Amniotic epithelial cell (primary cell): ENCODE measurements around the gene TEX19.
A peak's percentile ranks its signal among the peaks of the same experiment; 100 is the strongest.

Source experiments
- DNase-seq: peaks from one replicate; pipeline ENCODE4 v3.0.0-alpha.2; 2010; ENCODE audit warnings: low read depth

The TEX19 gene

DNA sequence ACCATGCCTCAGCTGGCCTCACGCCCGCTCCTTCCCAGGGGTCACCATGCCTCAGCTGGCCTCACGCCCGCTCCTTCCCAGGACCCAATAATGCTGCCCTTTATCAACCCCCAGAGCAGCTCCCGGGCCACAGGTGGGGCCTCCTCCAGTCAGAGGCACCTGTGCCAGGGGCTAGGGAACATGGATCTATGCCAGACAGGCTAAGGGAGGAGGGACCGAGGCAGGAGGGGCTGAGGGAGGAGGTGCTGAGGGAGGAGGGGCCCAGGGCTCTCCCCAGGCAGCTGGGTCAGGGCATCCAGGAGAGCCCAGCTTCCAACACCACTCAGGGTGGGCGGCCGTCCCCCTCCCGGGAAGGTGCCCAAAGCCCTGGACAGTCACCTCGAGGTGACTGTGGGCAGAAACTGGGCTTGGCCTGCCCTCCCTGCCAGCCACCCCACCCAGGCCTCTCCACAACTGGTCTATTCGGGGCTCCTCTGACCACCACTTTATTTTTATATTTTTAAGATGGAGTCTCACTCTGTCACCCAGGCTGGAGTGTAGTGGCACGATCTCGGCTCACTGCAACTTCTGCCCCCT is 31.9 kb downstream of the TEX19 start:
- DNase-seq, result no peak

DNA sequence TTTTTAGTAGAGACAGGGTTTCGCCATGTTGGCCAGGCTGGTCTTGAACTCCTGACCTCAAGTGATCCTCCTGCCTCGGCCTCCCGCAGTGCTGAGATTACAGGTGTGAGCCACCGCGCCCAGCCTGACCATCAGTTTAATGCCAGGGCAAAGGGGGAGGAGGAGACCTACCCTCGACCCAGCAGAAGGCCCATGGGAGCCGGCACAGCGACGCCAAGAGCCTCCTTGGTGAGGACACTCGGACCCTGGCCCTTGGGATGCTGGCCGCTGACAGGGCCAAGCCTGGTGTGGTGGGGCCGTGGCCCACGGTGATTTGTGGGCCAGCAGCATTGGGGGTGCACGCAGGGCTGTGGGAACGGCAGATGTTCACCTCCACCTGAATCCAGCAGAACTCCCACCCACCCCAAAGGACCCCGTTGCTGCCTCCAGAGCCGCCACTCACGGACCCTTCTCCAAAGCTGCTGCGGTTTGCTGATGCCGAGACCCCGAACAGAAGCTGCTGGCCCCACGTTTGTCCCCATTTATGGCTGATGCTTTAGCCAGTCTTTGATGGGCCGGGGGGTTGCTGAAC is 32.5 kb downstream of the TEX19 start:
- no peak for DNase-seq

DNA sequence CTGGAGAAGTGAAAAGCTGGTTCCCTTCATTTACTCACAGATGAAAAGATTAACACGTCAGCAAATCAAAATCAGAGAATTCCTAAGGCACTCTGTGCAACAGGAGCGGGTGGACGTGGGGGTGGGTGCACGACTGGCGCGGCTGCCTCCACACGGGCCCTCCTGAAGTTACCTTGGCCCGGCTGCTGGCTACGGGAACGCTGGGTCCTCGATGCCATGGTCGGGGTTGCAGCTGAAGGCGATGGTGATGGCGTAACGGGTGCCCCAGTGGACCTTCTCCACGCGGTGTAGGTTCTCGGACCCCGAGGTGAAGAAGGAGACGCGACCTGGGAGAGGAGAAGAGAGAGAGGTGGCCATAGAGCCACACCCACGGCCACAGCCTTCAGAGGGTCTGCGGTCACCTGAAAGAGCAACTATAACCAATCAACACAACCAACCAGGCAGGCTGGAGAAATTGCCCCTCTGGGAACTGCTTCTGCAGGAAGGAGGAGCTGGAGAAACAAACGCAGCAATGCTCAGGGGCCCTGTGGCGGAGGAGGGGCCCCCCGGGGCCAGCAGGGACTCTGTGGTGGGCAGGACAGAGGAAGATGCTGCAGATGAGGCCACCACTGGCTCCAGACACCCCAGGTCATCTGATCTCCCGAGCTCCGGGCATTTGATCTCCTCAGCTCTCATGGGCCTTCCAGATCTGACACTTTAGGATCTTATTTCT is 33.3 kb downstream of the TEX19 start:
- DNase-seq, result no peak

DNA sequence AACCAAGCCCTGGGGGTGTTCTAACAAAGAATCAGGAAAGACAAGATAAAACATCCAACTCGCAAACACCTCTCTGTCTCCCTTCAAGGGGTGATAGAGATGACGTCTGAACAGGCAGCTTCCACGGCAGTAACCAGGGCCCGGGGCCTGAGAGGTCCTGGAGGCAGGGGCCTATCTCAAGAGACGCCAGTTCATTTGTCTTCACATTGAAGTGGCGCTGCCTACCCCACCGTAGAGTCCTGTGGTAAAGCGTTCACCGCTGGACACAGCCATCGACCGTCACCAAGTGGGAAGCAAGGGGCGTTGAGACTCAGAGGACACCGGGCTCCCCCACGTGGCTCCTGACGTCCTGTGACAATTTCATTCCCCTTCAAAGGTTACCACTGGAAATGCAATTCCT is 33.9 kb downstream of the TEX19 start:
- no peak for DNase-seq

DNA sequence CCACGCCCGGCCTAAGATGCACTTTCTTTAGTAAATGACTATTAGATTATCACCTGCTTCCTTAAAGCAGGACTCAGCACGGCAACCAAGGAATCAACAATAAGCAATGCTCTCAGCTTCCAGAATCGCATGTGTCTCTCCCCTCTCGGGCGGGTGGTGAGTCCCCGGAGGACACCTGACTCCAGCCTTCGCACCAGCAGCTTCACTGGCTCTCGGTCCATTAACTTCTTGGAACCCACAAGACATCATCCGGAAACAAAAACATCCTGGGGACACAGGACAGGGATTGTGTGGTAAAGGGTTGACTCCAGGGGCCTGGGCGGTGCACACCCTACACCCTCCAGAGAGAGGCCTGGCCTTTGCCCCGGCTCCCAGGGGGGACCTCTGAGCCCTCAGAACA is 35.2 kb downstream of the TEX19 start:
- DNase-seq, result no peak

DNA sequence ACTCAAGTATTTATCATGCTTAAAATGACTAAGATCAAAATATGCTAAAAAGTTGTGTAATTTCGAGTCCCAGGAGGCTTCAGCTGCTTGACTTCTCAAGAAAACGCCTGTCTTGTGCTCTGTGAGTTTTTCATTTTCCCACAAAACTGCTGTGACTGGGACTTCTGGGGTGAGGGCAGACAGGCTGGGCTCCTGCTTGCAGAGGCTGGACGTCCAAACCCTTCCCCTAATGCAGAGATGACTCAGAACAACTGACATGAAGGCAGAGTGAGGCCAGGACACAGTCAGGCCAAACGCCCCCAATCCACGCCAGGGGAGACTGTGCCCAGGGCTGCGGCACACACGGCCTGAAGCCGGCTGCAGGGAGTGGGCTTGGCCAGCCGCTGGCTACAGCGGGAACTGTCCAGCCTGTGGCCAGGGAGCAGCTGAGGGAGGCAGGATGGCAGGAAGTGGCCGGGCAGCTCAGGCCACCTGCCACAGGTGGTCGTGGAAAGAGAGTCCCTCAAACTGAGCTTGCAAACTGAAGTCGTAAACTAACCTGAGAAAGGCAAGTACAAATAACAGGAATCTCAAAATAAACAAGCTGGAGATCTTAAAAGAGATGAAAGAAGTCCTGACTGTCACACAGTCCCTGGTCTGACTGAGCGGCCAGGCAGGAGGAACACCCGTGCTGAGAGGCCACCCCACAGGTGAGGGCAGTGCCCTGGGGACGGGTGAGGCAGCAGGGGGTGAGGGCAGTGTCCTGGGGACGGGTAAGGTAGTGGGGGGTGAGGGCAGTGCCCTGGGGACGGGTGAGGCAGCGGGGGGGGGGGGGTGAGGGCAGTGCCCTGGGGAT is 37.8 kb downstream of the TEX19 start:
- peak; percentile 75 for DNase-seq

DNA sequence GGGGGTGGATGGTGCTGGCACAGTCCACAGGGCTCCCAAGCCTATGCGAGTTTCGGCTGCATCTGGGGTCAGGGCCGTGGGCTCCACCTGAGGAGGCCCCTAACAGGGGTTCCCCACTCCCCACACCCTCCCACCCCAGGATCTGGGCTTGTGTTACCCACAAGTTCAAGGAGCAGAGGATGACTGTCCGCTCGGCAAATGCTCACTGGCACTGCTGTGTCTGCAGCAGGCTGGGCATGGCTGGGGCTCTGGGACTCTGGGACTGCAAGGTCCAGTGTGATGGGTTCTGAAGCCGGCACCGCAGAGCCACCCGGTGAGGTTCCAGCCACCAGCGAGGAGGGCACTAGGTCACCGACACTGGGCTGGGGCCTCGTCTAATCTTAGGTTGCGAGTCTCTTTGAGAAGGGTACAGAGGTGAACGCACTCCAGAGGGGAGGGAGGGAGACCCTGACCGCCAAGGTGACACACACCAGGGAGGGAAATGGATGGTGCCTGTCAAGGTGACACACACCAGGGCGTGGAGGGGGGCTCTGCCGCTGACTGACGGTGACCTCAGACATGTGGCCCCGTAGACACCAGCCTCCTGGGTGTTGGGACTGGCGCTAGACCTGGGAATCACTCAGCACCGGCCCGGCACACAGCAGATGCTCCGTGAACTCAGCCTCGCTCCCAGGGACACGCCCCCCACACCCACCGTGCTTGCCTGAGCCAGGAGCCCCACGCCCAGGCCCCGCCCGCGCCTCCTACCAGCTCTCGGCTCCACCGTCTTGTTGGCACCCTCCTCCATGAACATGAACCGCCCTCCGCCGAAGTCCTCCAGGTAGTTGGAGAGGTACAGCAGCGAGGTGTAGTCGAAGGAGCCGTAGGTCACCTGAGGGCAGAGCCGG is 38.6 kb downstream of the TEX19 start:
- DNase-seq, result no peak

DNA sequence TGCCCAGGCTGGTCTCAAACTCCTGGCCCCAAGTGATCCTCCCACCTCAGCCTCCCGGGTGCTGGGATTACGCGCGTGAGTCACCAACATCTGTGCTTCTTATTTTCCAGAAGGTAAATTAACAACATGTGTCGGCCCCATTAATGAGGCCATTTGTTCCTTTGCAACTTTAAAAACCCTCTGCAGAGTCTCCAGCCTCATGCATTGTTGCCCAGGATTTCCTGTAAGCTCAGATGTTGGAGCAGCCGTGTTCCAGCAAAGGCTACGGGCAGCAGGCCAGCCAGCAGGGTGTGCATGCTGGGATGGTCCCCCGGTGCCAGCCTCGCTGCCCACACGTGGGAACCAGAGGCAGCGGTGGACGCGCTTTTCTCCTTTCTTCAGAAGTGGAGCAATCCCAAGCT is 40.0 kb downstream of the TEX19 start:
- no peak for DNase-seq

DNA sequence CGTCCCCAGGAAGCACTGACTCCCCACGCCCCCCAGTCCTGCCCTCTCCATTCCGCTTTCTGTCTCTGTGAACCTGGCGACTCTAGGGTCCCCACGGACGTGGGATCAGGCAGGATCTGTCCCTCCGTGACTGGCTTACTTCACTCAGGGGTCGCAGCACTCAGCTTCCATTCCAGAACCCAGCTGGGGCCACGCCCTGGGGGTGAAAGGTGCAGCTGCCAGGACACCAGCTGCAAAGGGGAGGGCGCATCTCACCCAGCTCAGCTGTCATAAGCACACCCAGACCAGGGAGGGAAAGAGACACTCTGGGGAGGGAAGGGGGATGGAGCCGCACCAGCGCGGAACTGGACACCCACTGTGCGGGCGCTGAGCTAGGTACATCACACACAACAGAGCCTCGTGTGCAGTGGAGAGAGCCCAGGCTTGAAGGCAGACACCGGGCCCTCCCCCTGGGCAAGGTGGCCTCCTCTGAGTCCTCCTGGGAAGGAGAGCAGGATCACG is 40.6 kb downstream of the TEX19 start:
- no peak for DNase-seq

DNA sequence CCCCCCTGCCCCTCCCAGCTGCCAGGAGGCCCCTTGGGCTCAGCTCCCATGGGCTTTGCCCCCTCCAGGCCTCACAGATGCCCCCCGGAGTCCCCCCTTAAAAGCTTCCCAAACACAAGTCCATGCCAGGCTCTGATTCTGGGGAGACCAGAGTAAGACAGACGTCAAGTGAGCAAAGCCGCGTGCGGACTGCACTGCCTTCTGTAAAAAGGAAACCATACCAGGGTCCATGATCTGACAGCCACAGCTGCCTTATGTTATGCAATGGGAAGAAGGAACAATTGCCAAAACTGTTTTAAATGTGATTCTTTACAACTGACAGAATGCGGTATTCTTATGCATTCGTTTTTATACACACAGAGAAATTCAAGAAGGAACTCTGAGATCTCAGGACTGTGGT is 41.2 kb downstream of the TEX19 start:
- DNase-seq, result no peak

DNA sequence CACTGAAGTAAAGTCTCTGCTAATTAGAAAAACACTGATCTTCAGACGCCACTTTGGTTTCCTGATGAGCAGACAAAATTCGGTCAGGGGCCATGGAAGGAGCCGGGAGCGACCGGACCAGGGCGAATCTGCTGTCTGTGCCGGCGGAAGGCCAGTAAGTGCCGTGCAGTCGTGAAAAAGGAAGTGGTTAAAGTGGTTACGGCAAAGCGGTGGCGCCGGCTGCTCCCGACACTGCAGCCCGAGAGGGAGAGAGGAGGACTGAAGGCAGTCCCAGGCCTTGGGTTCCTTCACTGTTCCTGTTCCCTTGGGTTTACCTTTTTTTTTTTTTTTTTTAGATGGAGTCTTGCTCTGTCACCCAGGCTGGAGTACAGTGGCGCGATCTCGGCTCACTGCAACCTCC is 41.8 kb downstream of the TEX19 start:
- DNase-seq, result no peak

DNA sequence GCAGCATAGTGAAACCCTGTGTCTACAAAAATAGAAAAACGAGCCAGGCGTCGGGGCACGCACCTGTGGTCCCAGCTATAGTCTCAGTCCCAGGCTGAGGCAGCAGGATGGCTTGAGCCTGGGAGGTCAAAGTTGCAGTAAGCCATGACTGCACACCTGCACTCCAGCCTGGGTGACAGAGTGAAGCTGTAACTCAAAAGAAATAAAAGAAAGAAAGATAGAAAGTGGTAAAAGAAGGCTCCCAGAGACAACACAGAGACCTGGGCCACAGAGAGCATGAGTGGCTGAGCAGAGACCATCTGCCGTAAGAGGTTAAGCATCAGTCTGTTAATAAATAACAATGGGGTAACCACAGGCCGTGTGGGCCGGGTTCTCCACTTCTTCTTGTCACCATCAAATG is 43.8 kb downstream of the TEX19 start:
- no peak for DNase-seq

DNA sequence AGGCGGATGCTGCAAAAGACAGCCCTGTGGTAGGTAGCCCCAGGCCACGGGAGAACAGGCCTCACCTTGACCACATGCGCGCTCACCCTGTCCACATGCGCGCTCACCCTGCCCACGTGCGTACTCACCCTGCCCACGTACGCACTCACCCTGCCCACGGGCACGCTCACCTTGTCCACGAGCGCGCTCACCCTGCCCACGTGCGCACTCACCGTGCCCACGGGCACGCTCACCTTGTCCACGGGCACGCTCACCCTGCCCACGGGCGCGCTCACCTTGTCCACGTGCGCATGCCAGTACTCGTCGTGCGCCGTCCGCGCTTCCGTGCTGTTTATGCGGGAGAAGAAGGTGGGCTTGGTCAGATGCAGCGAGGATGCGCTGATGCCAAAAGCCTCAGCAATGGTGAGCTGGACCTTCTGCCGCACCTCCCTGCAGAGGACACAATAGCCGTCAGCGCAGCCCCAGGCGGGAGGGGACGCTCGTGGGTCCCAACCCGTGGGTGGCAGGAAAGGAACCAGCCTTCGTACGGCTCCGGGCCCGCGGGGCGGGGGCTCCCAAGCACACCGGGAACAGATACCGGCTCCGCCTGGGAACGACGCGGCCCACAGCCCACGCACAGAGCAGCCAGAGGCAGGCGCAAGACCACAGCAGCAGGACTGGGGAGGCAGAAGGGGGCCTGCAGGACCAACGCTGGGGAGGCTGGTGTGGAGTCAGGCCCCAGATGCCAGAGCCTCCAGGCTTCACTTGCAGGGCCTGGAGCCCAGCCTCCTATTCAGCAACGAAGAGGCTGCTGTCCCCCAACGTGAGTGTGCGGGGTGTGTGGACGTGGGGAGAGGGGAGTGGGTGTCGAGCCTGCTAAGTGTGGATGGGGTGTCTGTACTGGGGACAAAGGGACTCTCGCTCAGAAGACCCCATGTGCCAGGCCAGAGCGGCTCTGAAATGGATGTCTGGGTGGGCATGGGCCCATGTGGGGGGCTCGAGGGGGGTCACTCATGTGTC is 44.9 kb downstream of the TEX19 start:
- no peak for DNase-seq

DNA sequence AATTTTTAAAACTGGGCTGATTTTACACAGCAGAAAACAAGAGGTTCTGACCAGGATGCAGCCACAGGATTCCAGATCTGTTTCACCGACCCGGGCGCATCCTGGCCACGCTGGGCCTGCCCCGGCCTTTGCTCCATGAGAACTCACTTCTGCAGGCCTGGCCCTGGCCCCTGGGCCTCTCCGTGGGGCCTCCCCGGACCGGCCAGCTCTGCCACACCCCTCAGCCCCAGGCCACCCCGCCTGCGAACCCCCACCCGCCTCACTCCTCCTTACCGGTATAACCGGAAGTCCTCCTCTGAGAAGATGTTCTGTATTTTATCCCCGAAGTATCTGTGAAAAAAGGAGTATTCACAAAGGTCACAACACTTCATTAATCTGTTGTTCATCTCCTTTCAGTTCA is 46.0 kb downstream of the TEX19 start:
- no peak for DNase-seq

DNA sequence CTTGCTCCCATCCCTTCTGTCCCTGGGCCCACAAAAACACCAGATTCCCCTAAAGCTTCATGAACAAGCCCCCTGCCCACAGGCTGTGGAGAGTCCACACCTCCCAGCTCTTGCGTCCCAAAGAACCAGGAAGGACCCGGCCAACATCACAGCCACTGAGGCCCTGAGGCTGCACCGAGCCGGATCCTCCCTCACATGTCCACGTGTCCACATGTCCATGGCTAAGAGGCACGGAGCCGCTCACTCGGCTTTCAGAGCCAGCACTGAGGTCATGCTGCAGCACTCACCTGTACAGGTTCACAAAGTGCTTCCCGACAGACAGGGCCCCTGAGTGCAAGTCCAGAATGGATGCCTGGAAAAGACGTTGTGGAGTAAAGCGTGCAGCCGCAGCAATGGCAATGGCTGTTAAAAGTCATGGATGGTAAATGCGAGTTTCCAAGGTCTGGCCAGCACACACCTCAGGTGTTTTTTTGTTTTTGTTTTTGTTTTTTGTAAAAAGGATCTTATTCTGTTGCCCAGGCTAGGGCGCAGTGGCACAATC is 47.2 kb downstream of the TEX19 start:
- DNase-seq, result no peak

DNA sequence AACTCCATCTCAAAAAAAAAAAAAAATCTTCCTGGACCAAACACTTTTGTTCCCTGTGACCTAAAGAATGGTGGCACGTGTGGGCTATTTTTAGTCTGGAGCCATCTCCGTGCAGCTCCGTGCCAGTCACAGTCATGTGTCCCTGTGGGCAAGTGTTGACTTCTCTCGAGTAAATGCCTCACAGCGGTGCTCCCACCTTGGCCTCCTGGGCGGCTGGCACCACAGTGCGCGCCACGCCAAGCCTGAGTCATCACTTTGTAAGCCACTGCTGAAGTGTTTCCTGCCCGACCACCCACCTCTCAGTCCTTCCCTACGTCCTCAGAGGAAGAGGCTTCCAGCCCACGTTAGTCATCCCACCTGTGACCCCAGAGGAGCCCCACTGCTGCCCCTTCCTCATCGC is 48.2 kb downstream of the TEX19 start:
- peak; percentile 67 for DNase-seq

DNA sequence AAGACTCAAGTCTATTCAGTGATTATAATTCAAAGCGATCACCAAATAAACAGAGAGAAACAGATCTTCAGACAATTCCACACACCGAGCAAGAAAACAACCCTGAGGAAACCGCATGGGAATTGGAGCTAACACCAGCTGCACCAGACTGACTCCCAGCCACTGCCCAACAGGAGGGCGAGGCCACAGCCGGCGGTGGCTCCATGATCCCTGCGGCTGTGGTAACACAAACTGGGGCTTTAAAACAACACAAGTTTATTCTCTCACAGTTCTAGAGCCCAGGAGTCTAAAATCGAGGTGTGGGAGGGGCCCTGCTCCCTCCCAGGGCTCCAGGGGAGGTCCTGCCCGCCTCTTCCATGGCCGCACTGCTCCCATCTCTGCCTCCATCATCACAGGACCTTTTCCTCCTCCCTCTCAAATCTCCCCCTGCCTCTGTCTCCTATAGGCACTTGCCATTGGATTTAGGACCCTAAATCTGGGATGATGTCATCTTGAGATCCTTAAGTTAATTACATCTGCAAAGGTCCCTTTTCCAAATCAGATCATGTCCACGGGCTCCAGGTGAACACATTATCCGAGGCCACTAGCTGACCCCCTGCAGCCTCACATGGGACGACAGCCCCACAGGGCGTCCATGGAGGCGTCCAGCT is 49.4 kb downstream of the TEX19 start:
- no peak for DNase-seq

DNA sequence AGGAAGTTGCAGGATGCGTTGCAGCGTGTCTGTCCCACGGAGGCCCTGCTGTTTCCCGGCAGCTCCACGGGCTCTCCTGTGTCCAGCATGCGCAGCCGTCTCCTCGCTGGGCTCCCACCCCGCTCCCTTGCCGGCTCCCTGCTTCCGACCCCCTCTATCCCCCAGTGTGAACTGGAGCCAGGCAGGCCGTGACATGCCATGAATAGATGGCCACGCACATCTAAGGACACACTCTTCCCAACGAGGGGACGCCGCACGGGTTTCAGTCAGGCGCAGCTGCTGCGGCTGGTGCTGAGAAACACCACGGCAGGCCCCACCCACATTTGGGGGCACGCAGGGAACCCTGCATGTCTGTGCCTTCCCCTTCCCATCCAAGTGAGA is 49.9 kb downstream of the TEX19 start:
- no peak for DNase-seq

DNA sequence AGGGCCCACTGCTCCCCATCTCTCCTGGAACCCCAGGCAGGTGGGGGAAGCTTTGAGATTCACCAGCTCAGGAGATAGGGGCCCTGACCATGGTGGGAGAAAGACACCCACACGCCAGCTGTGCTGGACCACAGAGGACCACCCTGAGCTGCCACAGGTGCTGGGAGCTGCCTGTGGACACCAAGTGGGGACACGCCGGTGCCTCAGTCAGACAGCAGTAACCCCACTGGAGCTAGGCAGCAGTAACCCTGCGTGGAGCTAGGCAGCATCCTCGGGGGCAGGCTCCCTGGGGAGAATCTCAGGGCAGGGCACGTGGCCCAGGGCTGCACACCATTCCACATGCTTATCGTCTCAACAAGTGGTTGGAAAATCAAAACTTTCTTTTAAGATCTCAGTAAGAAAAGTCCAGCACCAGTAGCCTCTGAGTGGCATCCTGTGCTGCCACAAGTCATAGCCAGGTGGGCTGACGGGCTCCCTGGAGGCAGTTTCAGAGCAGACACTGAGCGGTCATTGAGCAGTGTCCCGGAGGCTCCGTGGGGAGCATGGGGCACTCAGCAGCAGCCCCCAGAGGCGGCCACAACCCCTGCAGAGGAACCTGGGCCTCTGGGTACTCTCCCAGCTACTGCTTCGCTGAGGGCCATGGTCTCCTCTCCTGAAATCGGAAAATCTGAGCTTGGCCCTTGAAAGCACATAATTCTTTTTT is 51.1 kb downstream of the TEX19 start:
- no peak for DNase-seq
